GM12891 (cell line): ENCODE data around the gene C16orf90.

Source experiments
- PAX5 ChIP-seq: IDR thresholded peaks from 2 replicates; pipeline ENCODE4 v1.6.1; 2011; ENCODE audit warnings: low read length, moderate library complexity, mild to moderate bottlenecking; ENCODE audit not compliant: insufficient read depth, severe bottlenecking
- POLR2A ChIP-seq: IDR thresholded peaks from 2 replicates; pipeline ENCODE4 v1.6.1; 2011; ENCODE audit warnings: low read depth, low read length, control low read depth
- POLR2AphosphoS5 ChIP-seq: IDR thresholded peaks from 2 replicates; pipeline ENCODE4 v1.6.1; 2011; ENCODE audit warnings: low read depth, low read length, control low read depth
- POU2F2 ChIP-seq: IDR thresholded peaks from 2 replicates; pipeline ENCODE4 v1.6.1; 2011; ENCODE audit warnings: low read depth, mild to moderate bottlenecking, control low read depth, low read length, moderate library complexity
- SPI1 ChIP-seq: IDR thresholded peaks from 2 replicates; pipeline ENCODE4 v1.6.1; 2011; ENCODE audit warnings: low read depth, low read length, control low read depth
- TAF1 ChIP-seq: IDR thresholded peaks from 2 replicates; pipeline ENCODE4 v1.6.1; 2011; ENCODE audit warnings: low read depth, low read length, control low read depth

- TF ChIP-seq TAF1 (no peak), POLR2A (no peak), POLR2AphosphoS5 (no peak), POU2F2 (no peak), SPI1 (no peak), PAX5 (no peak)
Observed at GRCh38 chr16:3508736-3509135, 13.4 kb upstream of the C16orf90 start.
